Measurements from ENCODE around the gene GNG7. TPM values are rescaled to one million over a fixed set of nuclear protein-coding genes. Genes with fewer than 3 reads are reported as not detected.

GNG7 gene
- polyA plus RNA-seq, 1 donor = 2.2 TPM

DNA sequence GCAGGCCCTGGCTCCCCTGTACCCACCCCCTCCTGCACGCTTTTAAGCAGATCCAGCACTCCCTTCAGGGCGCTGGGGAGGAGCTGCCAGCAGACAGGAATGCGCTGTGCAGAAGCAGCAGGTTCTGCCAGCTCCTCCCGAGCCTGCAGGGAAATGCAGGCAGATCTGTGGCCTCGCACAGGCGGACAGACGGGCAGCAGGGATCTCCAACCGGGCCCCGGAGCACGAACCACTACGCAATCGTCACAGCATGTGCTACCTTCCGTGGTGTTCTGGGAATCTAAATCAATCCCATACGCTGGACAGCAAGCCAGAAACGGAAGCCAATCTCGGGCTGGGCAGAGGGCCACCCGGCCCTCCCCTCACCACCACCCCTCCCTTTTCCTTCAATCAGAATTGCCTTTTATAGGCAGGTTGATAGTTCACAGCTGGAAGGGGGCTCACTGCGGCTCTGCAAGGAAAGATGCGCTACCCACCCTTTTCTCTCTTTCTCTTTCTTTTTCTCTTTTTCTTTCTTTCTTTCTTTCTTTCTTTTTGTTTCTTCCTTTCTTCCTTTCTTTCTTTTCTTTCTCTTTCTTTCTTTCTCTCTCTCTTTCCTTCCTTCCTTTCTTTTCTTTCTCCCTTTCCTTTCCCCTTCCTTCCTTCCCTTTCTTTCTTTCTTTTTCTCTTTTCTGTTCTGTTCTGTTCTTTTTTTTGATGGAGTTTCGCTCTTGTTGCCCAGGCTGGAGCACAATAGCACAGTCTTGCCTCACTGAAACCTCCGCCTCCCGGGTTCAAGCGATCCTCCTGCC is 99.9 kb downstream of the GNG7 start:
- no peaks in the 10 kb centered on the region for H3K36me3 ChIP-seq (ENCODE audit: control insufficient read depth, insufficient read depth, low read length)
- H3K9me3 ChIP-seq (ENCODE audit: control insufficient read depth, low read depth, low read length) = peaks cover 3% of the 10 kb centered on the region
- peaks cover 4% of the 10 kb centered on the region for H3K4me1 ChIP-seq (ENCODE audit: control insufficient read depth, insufficient read depth, low read length)
- 38% methylated on average over 2 of the region's 23 CpGs for WGBS (ENCODE audit: insufficient coverage, low lambda C conversion rate)
- H3K27ac ChIP-seq (ENCODE audit: low read length) = peak overlapping the region; percentile 38
- peak; percentile 43 to 53 for DNase-seq
- peak overlapping the region; percentile 16 for H3K4me3 ChIP-seq (ENCODE audit: low read length)
- peaks cover 23% of the 10 kb centered on the region for H3K27me3 ChIP-seq (ENCODE audit: control insufficient read depth, insufficient read depth, low read length)

DNA sequence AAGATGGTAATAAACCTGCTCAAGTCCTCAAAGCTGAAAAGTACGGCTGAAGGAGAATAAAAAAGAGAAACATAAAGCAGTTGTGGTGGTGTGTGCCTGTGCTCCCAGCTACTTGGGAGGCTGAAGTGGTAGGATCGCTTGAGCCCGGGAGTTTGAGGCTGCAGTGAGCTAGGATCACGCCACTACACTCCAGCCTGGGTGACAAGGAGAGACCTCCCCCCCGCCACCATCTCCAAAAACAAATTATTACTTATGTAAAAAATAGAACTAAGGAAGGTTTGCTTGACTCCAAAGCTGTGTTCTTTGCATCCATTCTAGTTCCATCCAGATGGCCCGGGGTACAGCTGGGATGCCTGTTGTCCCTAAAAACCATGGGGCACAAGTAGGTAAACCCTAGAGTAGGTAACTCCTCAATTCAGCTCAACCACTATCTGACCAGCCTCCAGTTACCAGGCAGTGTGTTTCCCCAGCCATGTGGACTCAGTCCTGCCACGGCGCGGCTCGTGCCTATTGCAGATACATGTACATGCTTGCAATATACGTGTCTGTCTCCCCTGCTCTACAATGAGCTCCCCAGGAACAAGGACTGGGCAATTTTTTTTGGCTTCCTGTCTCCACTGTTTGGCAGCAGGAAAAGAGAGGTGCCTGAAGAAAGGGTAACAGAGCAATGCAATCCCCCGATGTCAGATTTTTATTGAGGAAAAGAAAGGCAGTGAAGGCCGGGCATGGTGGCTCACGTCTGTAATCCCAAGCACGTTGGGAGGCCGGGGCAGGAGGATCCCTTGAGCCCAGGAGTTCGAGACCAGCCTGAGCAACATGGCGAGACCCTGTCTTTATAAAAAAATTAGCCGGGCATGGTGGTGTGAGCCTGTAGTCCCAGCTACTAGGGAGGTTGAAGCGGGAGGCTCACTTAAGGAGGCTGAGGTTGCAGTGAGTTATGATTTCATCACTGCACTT is 101.3 kb downstream of the GNG7 start:
- DNase-seq = no peak
- H3K9me3 ChIP-seq (ENCODE audit: control insufficient read depth, low read depth, low read length) = peaks cover 3% of the 10 kb centered on the region
- peaks cover 4% of the 10 kb centered on the region for H3K4me1 ChIP-seq (ENCODE audit: control insufficient read depth, insufficient read depth, low read length)
- no peak overlapping the region for H3K27ac ChIP-seq (ENCODE audit: low read length)
- no peaks in the 10 kb centered on the region for H3K36me3 ChIP-seq (ENCODE audit: control insufficient read depth, insufficient read depth, low read length)
- 100% methylated on average over 1 of the region's 20 CpGs for WGBS (ENCODE audit: insufficient coverage, low lambda C conversion rate)
- no peak overlapping the region for H3K4me3 ChIP-seq (ENCODE audit: low read length)
- peaks cover 23% of the 10 kb centered on the region for H3K27me3 ChIP-seq (ENCODE audit: control insufficient read depth, insufficient read depth, low read length)

DNA sequence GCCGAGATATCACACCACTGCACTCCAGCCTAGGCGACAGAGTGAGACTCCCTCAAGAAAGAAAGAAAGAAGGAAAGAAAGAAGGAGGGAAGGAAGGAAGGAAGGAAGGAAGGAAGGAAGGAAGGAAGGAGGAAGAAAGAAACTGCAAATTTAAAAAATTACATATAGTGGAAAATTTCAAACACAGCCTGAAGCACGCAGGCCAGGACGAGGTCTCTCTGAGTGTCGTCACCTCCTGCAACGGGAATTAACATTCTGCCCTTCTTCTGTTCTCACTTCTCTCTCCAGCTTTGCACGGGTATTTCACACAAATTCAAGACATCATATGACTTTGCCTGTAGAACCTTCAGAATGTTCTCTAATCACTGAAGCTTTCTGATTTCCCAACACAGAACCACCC is 108.2 kb downstream of the GNG7 start:
- 70% methylated on average over 4 of the region's 7 CpGs for WGBS (ENCODE audit: insufficient coverage, low lambda C conversion rate)
- peaks cover 2% of the 10 kb centered on the region for H3K27me3 ChIP-seq (ENCODE audit: control insufficient read depth, insufficient read depth, low read length)
- no peak for DNase-seq
- H3K4me3 ChIP-seq (ENCODE audit: low read length) = no peak overlapping the region
- peaks cover 3% of the 10 kb centered on the region for H3K4me1 ChIP-seq (ENCODE audit: control insufficient read depth, insufficient read depth, low read length)
- H3K9me3 ChIP-seq (ENCODE audit: control insufficient read depth, low read depth, low read length) = peaks cover 2% of the 10 kb centered on the region
- H3K36me3 ChIP-seq (ENCODE audit: control insufficient read depth, insufficient read depth, low read length) = no peaks in the 10 kb centered on the region
- no peak overlapping the region for H3K27ac ChIP-seq (ENCODE audit: low read length)

DNA sequence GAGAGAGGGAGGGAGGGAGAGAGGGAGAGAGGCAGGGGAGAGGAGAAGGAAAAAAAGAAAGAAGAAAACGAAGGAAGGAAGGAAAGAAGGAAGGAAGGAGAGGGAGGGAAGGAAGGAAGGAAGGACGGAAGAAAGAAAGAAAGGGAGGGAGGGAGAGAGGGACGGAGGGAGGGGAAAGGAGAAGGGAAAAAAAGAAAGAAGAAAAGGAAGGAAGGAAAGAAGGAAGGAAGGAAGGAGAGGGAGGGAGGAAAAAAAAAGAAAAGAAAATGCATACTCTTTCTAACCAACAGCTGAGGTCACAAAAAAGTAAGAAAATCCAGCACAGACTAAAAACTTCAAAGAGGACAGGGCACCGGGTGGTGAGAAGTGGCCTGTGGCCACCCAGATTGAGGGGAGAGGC is 109.7 kb downstream of the GNG7 start:
- Histone ChIP-seq H3K9me3 (ENCODE audit: control insufficient read depth, low read depth, low read length) (no peaks in the 10 kb centered on the region), H3K36me3 (ENCODE audit: control insufficient read depth, insufficient read depth, low read length) (no peaks in the 10 kb centered on the region), H3K27ac (ENCODE audit: low read length) (no peak overlapping the region), H3K4me3 (ENCODE audit: low read length) (no peak overlapping the region), H3K4me1 (ENCODE audit: control insufficient read depth, insufficient read depth, low read length) (peaks cover 4% of the 10 kb centered on the region), H3K27me3 (ENCODE audit: control insufficient read depth, insufficient read depth, low read length) (peaks cover 14% of the 10 kb centered on the region)
- DNase-seq = no peak
- 72% methylated on average over 3 of the region's 4 CpGs for whole genome bisulfite sequencing (ENCODE audit: insufficient coverage, low lambda C conversion rate)

DNA sequence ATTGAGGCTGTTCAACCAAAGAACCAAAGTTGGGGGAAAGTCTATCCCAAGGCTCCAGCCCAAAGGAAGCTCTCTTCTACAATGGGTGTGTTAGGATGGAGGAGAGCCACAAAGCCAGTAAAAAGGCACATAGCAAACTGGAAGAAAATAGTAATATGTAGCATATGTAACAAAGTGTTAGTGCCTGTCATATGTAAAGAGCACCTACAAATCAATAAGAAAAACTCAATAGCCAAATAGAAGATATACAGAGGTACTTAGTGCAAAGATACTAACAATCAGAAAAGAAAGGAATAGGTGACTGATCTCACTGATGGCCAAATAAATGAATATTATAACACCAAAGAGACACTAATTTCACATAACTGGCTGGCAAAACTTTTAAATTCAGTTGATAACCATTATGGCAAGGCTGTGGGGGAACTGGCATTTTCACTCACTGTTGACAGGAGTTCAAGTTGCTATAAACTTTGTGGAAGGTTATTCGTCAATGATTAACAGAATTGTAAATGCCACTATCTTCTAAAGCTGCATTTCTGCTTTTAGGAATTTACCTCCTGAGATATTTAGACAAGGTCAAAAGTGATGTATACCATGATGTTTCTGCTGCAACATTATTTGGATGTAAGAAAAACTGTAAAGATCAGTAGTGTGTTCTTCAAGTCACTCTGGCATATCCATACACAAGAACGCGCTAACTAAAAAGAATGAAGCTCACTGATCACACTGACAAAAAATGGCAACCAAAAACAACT is 110.8 kb downstream of the GNG7 start:
- Histone ChIP-seq H3K4me3 (ENCODE audit: low read length) (no peak overlapping the region), H3K4me1 (ENCODE audit: control insufficient read depth, insufficient read depth, low read length) (peaks cover 4% of the 10 kb centered on the region), H3K27ac (ENCODE audit: low read length) (no peak overlapping the region), H3K9me3 (ENCODE audit: control insufficient read depth, low read depth, low read length) (no peaks in the 10 kb centered on the region), H3K36me3 (ENCODE audit: control insufficient read depth, insufficient read depth, low read length) (no peaks in the 10 kb centered on the region), H3K27me3 (ENCODE audit: control insufficient read depth, insufficient read depth, low read length) (peaks cover 22% of the 10 kb centered on the region)
- no peak for DNase-seq
- WGBS (ENCODE audit: insufficient coverage, low lambda C conversion rate) = no CpG with 5 or more reads among the region's 3 CpGs

DNA sequence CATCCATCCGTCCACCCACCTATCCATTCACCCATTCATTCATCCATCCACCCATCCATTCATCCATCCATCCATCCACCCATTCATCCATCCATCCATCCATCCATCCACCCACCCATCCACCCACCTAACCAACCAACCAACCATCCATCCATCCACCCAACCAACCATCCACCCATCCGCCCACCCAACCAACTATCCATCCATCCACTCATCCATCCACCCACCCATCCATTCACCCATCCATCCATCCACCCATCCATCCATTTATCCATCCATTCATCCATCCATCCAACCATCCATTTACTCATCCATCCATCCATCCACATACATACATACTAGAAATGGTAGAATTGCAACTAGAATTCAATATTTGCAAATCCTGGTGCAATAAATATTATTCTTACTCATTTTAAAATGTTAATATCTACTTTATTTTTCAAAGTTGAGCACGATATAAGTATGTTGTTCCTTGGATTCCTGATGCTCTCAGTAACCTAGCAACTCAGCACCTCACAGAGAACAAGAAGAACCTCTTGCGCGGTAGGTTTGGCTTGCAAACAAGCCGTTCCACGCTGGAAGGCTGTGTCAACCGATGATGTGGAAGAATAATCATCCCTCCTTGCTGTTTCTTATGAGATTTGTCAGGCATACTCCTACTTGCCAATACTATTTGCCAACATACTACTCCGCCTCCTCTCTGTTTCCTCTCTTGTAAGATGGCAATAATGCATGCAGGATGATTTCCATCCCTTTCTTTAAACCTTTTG is 111.7 kb downstream of the GNG7 start:
- 100% methylated on average over 1 of the region's 9 CpGs for WGBS (ENCODE audit: insufficient coverage, low lambda C conversion rate)
- peaks cover 22% of the 10 kb centered on the region for H3K27me3 ChIP-seq (ENCODE audit: control insufficient read depth, insufficient read depth, low read length)
- no peaks in the 10 kb centered on the region for H3K36me3 ChIP-seq (ENCODE audit: control insufficient read depth, insufficient read depth, low read length)
- H3K9me3 ChIP-seq (ENCODE audit: control insufficient read depth, low read depth, low read length) = no peaks in the 10 kb centered on the region
- H3K4me1 ChIP-seq (ENCODE audit: control insufficient read depth, insufficient read depth, low read length) = peaks cover 4% of the 10 kb centered on the region
- no peak for DNase-seq
- no peak overlapping the region for H3K27ac ChIP-seq (ENCODE audit: low read length)
- no peak overlapping the region for H3K4me3 ChIP-seq (ENCODE audit: low read length)

DNA sequence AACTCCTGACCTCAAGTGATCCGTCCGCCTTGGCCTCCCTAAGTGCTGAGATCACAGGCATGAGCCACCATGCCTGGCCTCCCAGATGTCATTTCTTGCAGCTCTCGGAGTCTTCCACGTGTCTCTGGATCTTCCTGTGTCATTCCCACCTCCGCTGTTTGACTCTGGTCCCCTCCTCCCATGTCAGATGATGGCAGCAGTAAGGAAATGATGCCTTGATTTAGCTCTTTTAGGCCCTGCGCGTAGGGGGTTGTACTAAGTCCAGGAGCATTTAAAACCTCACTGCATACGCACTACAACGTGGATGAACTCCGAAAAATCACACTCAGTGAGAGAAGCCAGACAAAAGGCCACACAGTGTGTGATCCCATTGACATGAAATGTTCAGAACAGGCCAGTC is 113.1 kb downstream of the GNG7 start:
- Histone ChIP-seq H3K4me3 (ENCODE audit: low read length) (no peak overlapping the region), H3K27ac (ENCODE audit: low read length) (no peak overlapping the region), H3K9me3 (ENCODE audit: control insufficient read depth, low read depth, low read length) (no peaks in the 10 kb centered on the region), H3K36me3 (ENCODE audit: control insufficient read depth, insufficient read depth, low read length) (no peaks in the 10 kb centered on the region), H3K4me1 (ENCODE audit: control insufficient read depth, insufficient read depth, low read length) (peaks cover 4% of the 10 kb centered on the region), H3K27me3 (ENCODE audit: control insufficient read depth, insufficient read depth, low read length) (peaks cover 22% of the 10 kb centered on the region)
- WGBS (ENCODE audit: insufficient coverage, low lambda C conversion rate) = no CpG with 5 or more reads among the region's 10 CpGs
- no peak for DNase-seq

DNA sequence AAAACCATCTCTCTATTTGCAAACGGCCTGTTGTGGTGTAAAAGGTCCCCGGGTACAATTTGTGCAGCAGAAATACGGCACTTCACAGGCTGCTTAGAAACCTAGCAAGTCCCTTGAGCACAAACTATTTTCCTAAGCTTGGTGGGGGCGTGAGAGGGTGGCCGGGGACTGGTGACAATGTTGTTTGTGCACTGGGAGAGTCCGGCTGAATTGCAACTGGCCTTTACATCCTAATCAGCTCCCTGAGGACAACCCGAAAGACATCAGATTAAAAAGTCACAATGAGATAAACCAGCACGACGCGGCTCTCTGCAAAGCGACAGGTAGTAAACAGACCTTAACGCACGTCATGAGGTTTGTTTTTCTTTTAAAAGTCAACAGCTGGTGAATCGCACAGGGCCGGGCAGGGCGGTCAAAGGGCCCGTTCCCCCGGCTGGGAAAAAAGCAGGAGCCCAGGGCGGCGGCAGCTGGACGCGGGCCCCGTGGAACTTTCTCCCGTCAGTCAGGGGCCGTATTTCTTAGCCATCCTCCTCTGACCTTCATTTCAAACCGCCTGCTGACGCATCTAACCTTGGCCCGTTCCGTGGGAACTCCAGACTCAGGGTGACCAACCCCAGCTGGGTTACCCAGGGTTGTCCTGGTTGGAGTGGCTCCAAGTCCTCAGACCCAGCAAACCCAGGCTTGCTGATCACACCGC is 114.3 kb downstream of the GNG7 start:
- Histone ChIP-seq H3K36me3 (ENCODE audit: control insufficient read depth, insufficient read depth, low read length) (no peaks in the 10 kb centered on the region), H3K9me3 (ENCODE audit: control insufficient read depth, low read depth, low read length) (peaks cover 2% of the 10 kb centered on the region), H3K4me3 (ENCODE audit: low read length) (no peak overlapping the region), H3K27ac (ENCODE audit: low read length) (no peak overlapping the region), H3K27me3 (ENCODE audit: control insufficient read depth, insufficient read depth, low read length) (peaks cover 22% of the 10 kb centered on the region), H3K4me1 (ENCODE audit: control insufficient read depth, insufficient read depth, low read length) (peaks cover 4% of the 10 kb centered on the region)
- no CpG with 5 or more reads among the region's 30 CpGs for WGBS (ENCODE audit: insufficient coverage, low lambda C conversion rate)
- peak in 1 of 2 donors; percentile 24 for DNase-seq

DNA sequence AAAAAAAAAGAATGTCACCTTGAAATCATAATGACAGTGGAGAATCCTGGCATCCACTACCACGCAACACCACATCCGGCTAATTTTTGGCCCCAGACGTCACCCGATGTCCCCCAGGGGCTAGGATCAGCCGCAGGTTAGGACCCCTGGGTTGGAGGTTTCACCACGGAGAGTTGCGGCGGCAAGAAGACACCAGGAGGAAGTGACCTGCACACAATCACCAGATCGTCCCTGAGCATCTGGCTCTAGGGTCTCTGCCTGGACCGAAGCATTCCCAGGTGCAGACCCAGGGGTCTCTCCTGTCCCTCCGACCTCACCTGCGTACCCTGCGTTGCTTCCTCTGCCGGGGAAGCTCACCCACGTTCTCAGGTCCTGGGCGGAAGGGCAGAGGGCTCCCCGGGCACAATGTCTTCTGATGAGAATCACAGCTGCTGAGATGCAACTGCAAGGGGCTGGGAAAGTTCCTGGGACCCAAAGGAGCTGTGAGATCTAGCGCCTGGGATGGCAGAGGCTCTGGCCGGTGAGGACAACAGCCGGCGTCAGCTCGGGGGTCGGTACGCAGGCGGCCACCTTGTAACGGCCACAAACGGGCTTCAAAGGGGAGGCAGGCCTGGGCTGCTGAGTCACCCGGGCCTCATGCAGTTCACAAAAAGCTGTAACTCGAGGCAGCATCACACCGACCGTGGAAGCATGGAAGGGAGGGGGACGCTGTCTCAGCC is 115.3 kb downstream of the GNG7 start:
- Histone ChIP-seq H3K4me1 (ENCODE audit: control insufficient read depth, insufficient read depth, low read length) (peaks cover 4% of the 10 kb centered on the region), H3K9me3 (ENCODE audit: control insufficient read depth, low read depth, low read length) (peaks cover 11% of the 10 kb centered on the region), H3K36me3 (ENCODE audit: control insufficient read depth, insufficient read depth, low read length) (no peaks in the 10 kb centered on the region), H3K4me3 (ENCODE audit: low read length) (no peak overlapping the region), H3K27me3 (ENCODE audit: control insufficient read depth, insufficient read depth, low read length) (peaks cover 22% of the 10 kb centered on the region), H3K27ac (ENCODE audit: low read length) (no peak overlapping the region)
- no peak for DNase-seq
- WGBS (ENCODE audit: insufficient coverage, low lambda C conversion rate) = no CpG with 5 or more reads among the region's 32 CpGs
